OCI-LY7 (cell line): ENCODE measurements around the gene AFTPH. TPM values are rescaled to one million over a fixed set of nuclear protein-coding genes. Genes with fewer than 3 reads are reported as not detected.
A peak's percentile ranks its signal among the peaks of the same experiment; 100 is the strongest.

Source experiments
- BruUV-seq: library from RNA; stranded (reverse); fragments of 400-500 nt; replicated peaks from 2 replicates; lab custom pipeline; 2021; lab: Mats Ljungman, UMichigan
- CTCF ChIA-PET: fragments of 300-600 bp; sonication (Branson Sonifier 250); formaldehyde crosslinking; loops from one replicate; lab custom pipeline; 2022; ENCODE audit warnings: antibody characterized with exemption; ENCODE audit not compliant: unreplicated experiment; lab: Charles Lee
- POLR2A ChIA-PET: fragments of 300-600 bp; sonication (Branson Sonifier 250); formaldehyde crosslinking; loops from one replicate; lab custom pipeline; 2022; ENCODE audit warnings: antibody characterized with exemption; lab: Charles Lee
- DNase-seq: peaks from one replicate; pipeline ENCODE4 v3.0.0-alpha.2; 2015; ENCODE audit warnings: low spot score
- H2AFZ ChIP-seq: fragments of 200-600 bp; sonication (generic), shearing (Covaris generic); 2 replicates; pipeline ENCODE4 v1.6.1; 2014; ENCODE audit warnings: mild to moderate bottlenecking, antibody characterized with exemption, low read length, moderate library complexity
- H3K27ac ChIP-seq: fragments of 200-600 bp; sonication (generic); 2 replicates; pipeline ENCODE4 v1.5.1; 2014; ENCODE audit warnings: mixed run types, low read depth, mild to moderate bottlenecking, moderate library complexity, low read length, inconsistent platforms; ENCODE audit not compliant: poor library complexity, severe bottlenecking
- H3K36me3 ChIP-seq: fragments of 200-600 bp; sonication (generic); 2 replicates; pipeline ENCODE4 v1.6.1; 2014; ENCODE audit warnings: mild to moderate bottlenecking, antibody characterized with exemption, low read length, moderate library complexity, mixed read lengths; ENCODE audit not compliant: insufficient read depth
- H3K4me1 ChIP-seq: fragments of 200-600 bp; sonication (generic); 2 replicates; pipeline ENCODE4 v1.5.1; 2014; ENCODE audit warnings: mild to moderate bottlenecking, low read length; ENCODE audit not compliant: insufficient read depth, poor library complexity, severe bottlenecking
- H3K4me2 ChIP-seq: fragments of 200-600 bp; sonication (generic); 2 replicates; pipeline ENCODE4 v1.6.1; 2014; ENCODE audit warnings: mild to moderate bottlenecking, low read length
- H3K4me3 ChIP-seq: fragments of 200-600 bp; sonication (generic); 2 replicates; pipeline ENCODE4 v1.5.1; 2014; ENCODE audit warnings: mild to moderate bottlenecking, low read depth, low read length; ENCODE audit not compliant: poor library complexity, severe bottlenecking
- H3K79me2 ChIP-seq: fragments of 200-600 bp; sonication (generic); 2 replicates; pipeline ENCODE4 v1.6.1; 2016; ENCODE audit warnings: low read depth, mild to moderate bottlenecking, low read length, moderate library complexity, mixed read lengths; ENCODE audit not compliant: insufficient read depth
- H3K9me2 ChIP-seq: fragments of 200-600 bp; sonication (generic); 2 replicates; pipeline ENCODE4 v1.6.1; 2016; ENCODE audit warnings: mild to moderate bottlenecking, low read length, mixed read lengths; ENCODE audit not compliant: insufficient read depth
- H3K9me3 ChIP-seq: fragments of 200-600 bp; sonication (generic); 2 replicates; pipeline ENCODE4 v1.6.1; 2014; ENCODE audit warnings: mild to moderate bottlenecking, mixed run types, low read length, mixed read lengths
- H4K20me1 ChIP-seq: fragments of 200-600 bp; sonication (generic); 2 replicates; pipeline ENCODE4 v1.6.1; 2014; ENCODE audit warnings: mild to moderate bottlenecking, antibody characterized with exemption, low read length, moderate library complexity, mixed read lengths; ENCODE audit not compliant: insufficient read depth
- EZH2phosphoT487 ChIP-seq: fragments of 200-600 bp; sonication (generic); IDR thresholded peaks from 2 replicates; pipeline ENCODE4 v1.6.1; 2018; ENCODE audit warnings: low read depth, borderline replicate concordance, mild to moderate bottlenecking, mixed run types, antibody characterized with exemption, low read length, moderate library complexity, mixed read lengths
- intact Hi-C: fragments of 100-400 bp; cut with micrococcal nuclease; formaldehyde crosslinking; loops from one replicate; pipeline ENCODE4 v1.10.0; 2022; ENCODE audit not compliant: unreplicated experiment
- total RNA-seq, 2 experiments: library from RNA; depleted of rRNA in 1 of 2; stranded (reverse); fragments of >200 nt in 1 of 2; shearing (Covaris generic) in 1 of 2; gene quantifications; 2 replicates each; pipeline ENCODE4 v1.2.3, GENCODE V29; 2014 to 2022
- TF ChIP-seq, protein P1 (sequence below): fragments of 200-600 bp; sonication (generic); conservative IDR thresholded peaks from 2 replicates; pipeline ENCODE4 v1.5.1; 2014; ENCODE audit warnings: mild to moderate bottlenecking, antibody characterized with exemption, low read length, moderate library complexity, mixed read lengths

The AFTPH gene
- total RNA-seq, 2 experiments from 2014 or later, result 30.0 to 40.6 TPM

DNA sequence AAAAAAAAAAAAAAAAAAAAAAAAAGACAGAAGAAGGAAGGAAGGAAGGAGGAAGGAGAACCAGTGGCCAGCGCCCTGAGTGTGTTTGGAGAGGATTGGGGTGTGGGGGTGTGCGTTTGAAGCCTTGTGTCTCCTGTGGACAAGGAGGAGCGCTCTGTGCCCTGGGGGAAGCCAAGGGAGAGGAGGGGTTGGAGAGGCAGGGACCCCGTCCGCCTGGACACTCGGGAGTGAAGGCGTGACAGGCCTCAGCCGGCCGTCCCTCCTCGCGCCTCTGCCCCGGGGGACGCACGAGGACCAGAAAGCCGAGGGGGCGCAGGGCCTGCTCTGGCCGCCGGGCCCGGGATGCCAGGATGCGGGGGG, 84.7 kb downstream of the AFTPH start:
- Histone ChIP-seq H3K4me3 (peak overlapping the region; percentile 60), H3K9me2 (no peaks in the 10 kb centered on the region), H3K9me3 (0 out of 2 replicates have a peak, but pooled peaks cover 5% of the 10 kb centered on the region), H3K36me3 (no peaks in the 10 kb centered on the region), H3K4me2 (peak overlapping the region; percentile 72), H3K79me2 (no peaks in the 10 kb centered on the region), H2AFZ (peak overlapping the region; percentile 73; the same call in 1 of the 2 replicates), H3K27ac (no peak overlapping the region), H4K20me1 (no peaks in the 10 kb centered on the region), H3K4me1 (peaks cover 21% of the 10 kb centered on the region)
- intact Hi-C loops, result no loop called here
- ChIA-PET CTCF (interaction anchor here (0.6 kb wide), 1 partner anchor 1069 kb away, joined by 3 read pairs; no protein-coding TSS in a partner anchor), POLR2A (no interaction called here)
- no peak for TF ChIP-seq EZH2phosphoT487
- TF ChIP-seq, protein P1, sequence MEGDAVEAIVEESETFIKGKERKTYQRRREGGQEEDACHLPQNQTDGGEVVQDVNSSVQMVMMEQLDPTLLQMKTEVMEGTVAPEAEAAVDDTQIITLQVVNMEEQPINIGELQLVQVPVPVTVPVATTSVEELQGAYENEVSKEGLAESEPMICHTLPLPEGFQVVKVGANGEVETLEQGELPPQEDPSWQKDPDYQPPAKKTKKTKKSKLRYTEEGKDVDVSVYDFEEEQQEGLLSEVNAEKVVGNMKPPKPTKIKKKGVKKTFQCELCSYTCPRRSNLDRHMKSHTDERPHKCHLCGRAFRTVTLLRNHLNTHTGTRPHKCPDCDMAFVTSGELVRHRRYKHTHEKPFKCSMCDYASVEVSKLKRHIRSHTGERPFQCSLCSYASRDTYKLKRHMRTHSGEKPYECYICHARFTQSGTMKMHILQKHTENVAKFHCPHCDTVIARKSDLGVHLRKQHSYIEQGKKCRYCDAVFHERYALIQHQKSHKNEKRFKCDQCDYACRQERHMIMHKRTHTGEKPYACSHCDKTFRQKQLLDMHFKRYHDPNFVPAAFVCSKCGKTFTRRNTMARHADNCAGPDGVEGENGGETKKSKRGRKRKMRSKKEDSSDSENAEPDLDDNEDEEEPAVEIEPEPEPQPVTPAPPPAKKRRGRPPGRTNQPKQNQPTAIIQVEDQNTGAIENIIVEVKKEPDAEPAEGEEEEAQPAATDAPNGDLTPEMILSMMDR, result no peak
- no TSS peak for BruUV-seq
- no peak for DNase-seq

DNA sequence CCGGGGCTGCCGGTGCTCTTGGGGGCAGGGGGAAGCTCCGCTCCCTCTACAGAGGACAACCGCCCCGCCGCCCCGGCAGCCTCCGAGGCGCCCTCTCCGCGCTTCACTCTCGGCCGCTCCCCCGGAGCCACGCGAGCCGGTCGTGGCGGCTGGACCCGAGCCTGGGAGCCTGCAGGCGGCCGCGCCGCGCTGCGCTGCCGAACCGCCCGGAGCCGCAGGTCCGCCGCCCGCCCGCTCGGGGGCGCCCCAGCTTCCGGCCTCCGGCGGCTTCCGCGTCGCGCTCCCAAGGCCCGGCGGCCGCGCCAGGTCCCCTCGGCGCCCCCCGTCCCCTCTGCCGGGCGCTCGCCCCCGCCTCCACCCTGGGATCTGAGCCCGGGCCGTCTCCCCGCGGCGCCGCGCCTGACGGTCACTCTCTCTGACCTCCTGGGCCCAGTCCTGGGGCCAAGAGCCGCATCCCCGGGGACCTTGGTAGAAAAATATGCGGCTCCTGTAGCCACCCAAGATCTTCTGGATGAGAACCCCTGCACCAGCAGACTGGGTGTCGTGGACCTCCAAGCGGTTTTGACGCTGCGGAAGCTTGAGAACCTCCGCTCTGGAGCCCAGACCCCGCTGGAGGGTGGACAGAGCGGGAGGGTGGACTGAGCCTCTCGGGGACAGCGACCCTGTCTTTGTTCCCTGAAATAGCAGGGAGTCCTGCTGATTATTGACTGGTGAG, 85.3 kb downstream of the AFTPH start:
- peak overlapping the region; percentile 72 for H3K4me2 ChIP-seq
- intact Hi-C loops, result no loop called here
- no TSS peak for BruUV-seq

More for the DNA sequence above, 85.3 kb downstream of the AFTPH start:
- 0 out of 2 replicates have a peak, but pooled peaks cover under 1% of the 10 kb centered on the region for H3K9me3 ChIP-seq
- no peaks in the 10 kb centered on the region for H3K36me3 ChIP-seq
- no peaks in the 10 kb centered on the region for H3K9me2 ChIP-seq
- peak; percentile 66 for DNase-seq
- peak overlapping the region; percentile 60 for H3K4me3 ChIP-seq
- no peaks in the 10 kb centered on the region for H4K20me1 ChIP-seq
- H3K4me1 ChIP-seq, result peaks cover 21% of the 10 kb centered on the region
- ChIA-PET POLR2A (no interaction called here), CTCF (interaction anchor here (0.6 kb wide), 1 partner anchor 1070 kb away, joined by 3 read pairs; no protein-coding TSS in a partner anchor)
- H3K79me2 ChIP-seq, result no peaks in the 10 kb centered on the region
- TF ChIP-seq, protein P1, result 0 out of 2 replicates have a peak, but pooled peaks have one; percentile 10
- no peak for TF ChIP-seq EZH2phosphoT487
- no peak overlapping the region for H3K27ac ChIP-seq
- peak overlapping the region; percentile 73 for H2AFZ ChIP-seq
